ENCODE data around the gene DVL3. TPM values are rescaled to one million over a fixed set of nuclear protein-coding genes. Genes with fewer than 3 reads are reported as not detected.

The DVL3 gene
- total and polyA plus RNA-seq, 2 donors from 2014 or later: 30.3 to 57.4 TPM

DNA sequence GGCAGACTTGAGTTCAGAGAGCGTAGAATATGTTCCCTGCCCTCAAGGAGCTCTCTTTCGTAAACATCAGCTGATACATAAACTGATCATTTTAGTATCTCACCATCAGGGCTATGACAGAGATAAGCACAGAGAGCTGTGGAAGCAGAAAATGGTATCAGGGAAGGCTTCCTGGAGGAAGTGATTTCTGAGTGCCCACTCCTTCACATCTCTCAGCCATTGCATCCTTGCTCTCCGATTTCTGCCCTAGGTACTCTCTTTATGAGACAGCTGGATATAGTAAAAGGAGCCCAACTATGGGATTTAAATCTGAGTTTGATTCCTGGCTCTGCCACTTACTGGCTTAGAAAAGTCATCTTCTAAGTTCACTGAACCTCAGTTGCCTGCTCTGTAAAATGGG lies 10.4 kb downstream of the DVL3 start:
- intact Hi-C loops (cut with DNase I): no loop called here
- Histone ChIP-seq H3K9ac (ENCODE audit: low read length in 3 of 3) (no peak overlapping the region), H3K27me3 (ENCODE audit: control insufficient read depth, insufficient read depth, low read length) (no peaks in the 10 kb centered on the region), H3K4me1 (ENCODE audit: control insufficient read depth in 2 of 3, insufficient read depth in 2 of 3, low read depth in 1 of 3, low read length in 3 of 3) (peaks cover 0 to 4% (median 0%) of the 10 kb centered on the region in 3 donors), H3K27ac (ENCODE audit: low read depth in 2 of 2, low read length in 2 of 2) (no peak overlapping the region), H3K9me3 (ENCODE audit: control insufficient read depth in 2 of 3, insufficient read depth in 1 of 3, low read length in 3 of 3) (no peaks in the 10 kb centered on the region), H3K4me3 (ENCODE audit: low read length in 3 of 3) (no peak overlapping the region), H3K36me3 (ENCODE audit: control insufficient read depth in 2 of 3, insufficient read depth in 3 of 3, low read length in 3 of 3) (peaks cover 12 to 57% (median 33%) of the 10 kb centered on the region in 3 donors)
- DNase-seq (no peak), FAIRE-seq (no peak)
- no peak for TF ChIP-seq CTCF (IDR thresholded peaks at IDR 0.05; ENCODE audit: borderline replicate concordance, extremely low read depth, insufficient read depth)

DNA sequence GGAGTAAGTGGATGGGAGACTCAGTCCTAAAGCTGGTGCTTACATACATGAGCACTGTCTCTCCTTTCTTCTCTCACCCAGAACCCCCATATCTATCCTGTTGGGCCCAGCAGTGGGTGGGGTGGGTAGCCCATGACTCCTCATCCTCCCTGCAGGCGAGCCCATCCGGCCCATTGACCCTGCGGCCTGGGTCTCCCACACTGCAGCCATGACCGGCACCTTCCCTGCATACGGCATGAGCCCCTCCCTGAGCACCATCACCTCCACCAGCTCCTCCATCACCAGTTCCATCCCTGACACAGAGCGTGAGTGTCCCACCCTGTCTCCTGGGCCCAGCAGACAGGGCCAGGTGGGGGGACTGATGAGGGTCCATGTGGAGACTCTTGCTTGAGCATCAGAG lies 11.5 kb downstream of the DVL3 start:
- DNase-seq (no peak), FAIRE-seq (no peak)
- Histone ChIP-seq H3K27me3 (ENCODE audit: control insufficient read depth, insufficient read depth, low read length) (no peaks in the 10 kb centered on the region), H3K9ac (ENCODE audit: low read length in 3 of 3) (no peak overlapping the region), H3K9me3 (ENCODE audit: control insufficient read depth in 2 of 3, insufficient read depth in 1 of 3, low read length in 3 of 3) (no peaks in the 10 kb centered on the region), H3K36me3 (ENCODE audit: control insufficient read depth in 2 of 3, insufficient read depth in 3 of 3, low read length in 3 of 3) (peaks cover 12 to 64% (median 36%) of the 10 kb centered on the region in 3 donors), H3K4me3 (ENCODE audit: low read length in 3 of 3) (no peak overlapping the region), H3K27ac (ENCODE audit: low read depth in 2 of 2, low read length in 2 of 2) (no peak overlapping the region), H3K4me1 (ENCODE audit: control insufficient read depth in 2 of 3, insufficient read depth in 2 of 3, low read depth in 1 of 3, low read length in 3 of 3) (no peaks in the 10 kb centered on the region)
- intact Hi-C loops (cut with DNase I): no loop called here
- no peak for TF ChIP-seq CTCF (IDR thresholded peaks at IDR 0.05; ENCODE audit: borderline replicate concordance, extremely low read depth, insufficient read depth)

GRCh38 chr3:184167786-184168185 lies 12.6 kb downstream of the DVL3 start:
- intact Hi-C loops (cut with DNase I): no loop called here
- TF ChIP-seq CTCF (IDR thresholded peaks at IDR 0.05; ENCODE audit: borderline replicate concordance, extremely low read depth, insufficient read depth): no peak
- Histone ChIP-seq H3K4me1 (ENCODE audit: control insufficient read depth in 2 of 3, insufficient read depth in 2 of 3, low read depth in 1 of 3, low read length in 3 of 3) (no peaks in the 10 kb centered on the region), H3K9ac (ENCODE audit: low read length in 3 of 3) (no peak overlapping the region), H3K9me3 (ENCODE audit: control insufficient read depth in 2 of 3, insufficient read depth in 1 of 3, low read length in 3 of 3) (no peaks in the 10 kb centered on the region), H3K27me3 (ENCODE audit: control insufficient read depth, insufficient read depth, low read length) (no peaks in the 10 kb centered on the region), H3K36me3 (ENCODE audit: control insufficient read depth in 2 of 3, insufficient read depth in 3 of 3, low read length in 3 of 3) (peaks cover 12 to 64% (median 34%) of the 10 kb centered on the region in 3 donors), H3K27ac (ENCODE audit: low read depth in 2 of 2, low read length in 2 of 2) (no peak overlapping the region), H3K4me3 (ENCODE audit: low read length in 3 of 3) (no peak overlapping the region)
- no peak for DNase-seq
- FAIRE-seq: no peak

Data from kidney (tissue), 14 donors.